ENCODE data around the gene EIF4E1B.

GRCh38 chr5:176658817-176659511 lies 28.5 kb downstream of the EIF4E1B start:
- TF ChIP-seq POLR2A (IDR thresholded peaks at IDR 0.05; ENCODE audit: low read depth, low read length) = no peak
- TF ChIP-seq POLR2AphosphoS5 (IDR thresholded peaks at IDR 0.05; ENCODE audit: low read depth, low read length) = no peak
- no peak for TF ChIP-seq TAF1 (IDR thresholded peaks at IDR 0.05; ENCODE audit: borderline replicate concordance, low read depth, low read length)

Measured in GM12892 (cell line).